ENCODE results near the gene DENND1A.
A peak's percentile ranks its signal among the peaks of the same experiment; 100 is the strongest.
"Not testable (repeated sequence)": the region's sequence is repeated elsewhere in the genome, so short reads cannot be mapped to it uniquely, and the experiment has no call there.

DENND1A gene, protein sequence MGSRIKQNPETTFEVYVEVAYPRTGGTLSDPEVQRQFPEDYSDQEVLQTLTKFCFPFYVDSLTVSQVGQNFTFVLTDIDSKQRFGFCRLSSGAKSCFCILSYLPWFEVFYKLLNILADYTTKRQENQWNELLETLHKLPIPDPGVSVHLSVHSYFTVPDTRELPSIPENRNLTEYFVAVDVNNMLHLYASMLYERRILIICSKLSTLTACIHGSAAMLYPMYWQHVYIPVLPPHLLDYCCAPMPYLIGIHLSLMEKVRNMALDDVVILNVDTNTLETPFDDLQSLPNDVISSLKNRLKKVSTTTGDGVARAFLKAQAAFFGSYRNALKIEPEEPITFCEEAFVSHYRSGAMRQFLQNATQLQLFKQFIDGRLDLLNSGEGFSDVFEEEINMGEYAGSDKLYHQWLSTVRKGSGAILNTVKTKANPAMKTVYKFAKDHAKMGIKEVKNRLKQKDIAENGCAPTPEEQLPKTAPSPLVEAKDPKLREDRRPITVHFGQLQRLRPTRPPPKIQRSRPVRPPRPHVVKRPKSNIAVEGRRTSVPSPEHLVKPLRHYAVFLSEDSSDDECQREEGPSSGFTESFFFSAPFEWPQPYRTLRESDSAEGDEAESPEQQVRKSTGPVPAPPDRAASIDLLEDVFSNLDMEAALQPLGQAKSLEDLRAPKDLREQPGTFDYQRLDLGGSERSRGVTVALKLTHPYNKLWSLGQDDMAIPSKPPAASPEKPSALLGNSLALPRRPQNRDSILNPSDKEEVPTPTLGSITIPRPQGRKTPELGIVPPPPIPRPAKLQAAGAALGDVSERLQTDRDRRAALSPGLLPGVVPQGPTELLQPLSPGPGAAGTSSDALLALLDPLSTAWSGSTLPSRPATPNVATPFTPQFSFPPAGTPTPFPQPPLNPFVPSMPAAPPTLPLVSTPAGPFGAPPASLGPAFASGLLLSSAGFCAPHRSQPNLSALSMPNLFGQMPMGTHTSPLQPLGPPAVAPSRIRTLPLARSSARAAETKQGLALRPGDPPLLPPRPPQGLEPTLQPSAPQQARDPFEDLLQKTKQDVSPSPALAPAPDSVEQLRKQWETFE

DNA sequence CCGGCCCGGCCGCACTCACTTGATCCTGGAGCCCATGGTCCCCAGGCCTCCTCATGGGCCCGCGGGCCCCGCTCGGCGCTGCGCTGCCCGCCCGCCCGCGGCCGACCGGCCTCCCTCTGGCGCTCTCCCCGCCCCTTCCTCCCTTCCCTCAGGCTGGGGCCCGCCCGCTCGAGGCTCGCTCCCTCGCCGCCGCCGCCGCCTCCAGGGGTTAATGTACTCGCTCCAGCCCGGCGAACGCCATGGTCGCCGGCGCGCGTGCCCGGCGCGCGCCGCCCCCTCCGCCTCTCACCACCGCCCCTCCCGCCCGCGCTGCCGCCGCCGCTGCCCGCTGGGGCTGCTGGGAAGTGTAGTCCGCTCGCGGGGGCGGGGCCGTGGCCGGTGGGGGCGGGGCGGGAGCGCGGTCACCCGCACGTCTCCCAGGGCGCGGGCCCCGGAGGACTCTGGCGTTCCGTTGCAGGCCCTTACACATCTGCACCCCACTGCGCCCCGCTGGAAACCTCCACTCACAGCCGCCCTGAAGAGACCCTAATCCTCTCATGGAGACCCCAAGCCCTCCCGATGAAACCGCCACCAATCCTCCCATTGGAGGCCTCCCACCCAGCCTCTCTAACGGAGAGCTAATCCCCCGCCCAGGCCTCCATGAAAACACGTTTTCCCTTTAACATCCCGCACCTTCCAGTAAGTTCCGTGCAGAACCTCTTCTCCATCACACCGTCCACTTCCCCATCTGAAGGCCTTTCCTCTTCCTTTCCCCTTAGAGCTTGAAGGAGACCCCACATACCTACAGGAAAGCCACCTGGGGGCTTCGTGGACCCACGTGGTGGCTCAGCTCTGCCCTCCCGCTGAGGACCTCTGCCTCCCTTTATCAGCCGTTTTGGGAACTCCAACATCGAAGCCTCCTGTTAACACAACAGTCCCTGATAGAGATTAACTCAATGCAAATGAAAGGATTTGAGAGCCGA lies at the start of gene DENND1A:
Gene DENND1A, minus strand, starts transcription at position 257 of the 962 bp plus-strand sequence. Its CDS starts 221 bp downstream, at position 36.
- DNase-seq (ENCODE audit: low spot score): peak; percentile 98

DNA sequence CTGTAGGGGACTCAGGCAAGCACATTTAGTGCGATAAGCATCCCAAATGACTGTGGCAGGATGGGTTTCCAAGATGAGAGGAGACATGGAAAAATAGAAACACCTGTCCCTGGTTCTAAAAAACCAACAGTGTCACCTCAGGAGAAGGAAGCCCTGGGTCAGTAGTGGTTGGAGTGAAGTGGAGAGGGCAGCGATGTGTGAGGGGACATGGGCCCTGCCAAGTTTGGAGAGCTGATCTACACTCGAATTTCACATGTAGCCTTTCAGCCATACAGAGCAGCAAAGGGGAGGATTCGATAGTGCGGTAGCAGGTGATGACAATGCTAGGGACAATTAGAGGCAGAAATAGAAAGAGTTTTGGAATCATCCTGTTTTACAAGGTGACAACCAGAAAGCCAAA lies 49.1 kb upstream of the DENND1A start:
- DNase-seq (ENCODE audit: low spot score): no peak

DNA sequence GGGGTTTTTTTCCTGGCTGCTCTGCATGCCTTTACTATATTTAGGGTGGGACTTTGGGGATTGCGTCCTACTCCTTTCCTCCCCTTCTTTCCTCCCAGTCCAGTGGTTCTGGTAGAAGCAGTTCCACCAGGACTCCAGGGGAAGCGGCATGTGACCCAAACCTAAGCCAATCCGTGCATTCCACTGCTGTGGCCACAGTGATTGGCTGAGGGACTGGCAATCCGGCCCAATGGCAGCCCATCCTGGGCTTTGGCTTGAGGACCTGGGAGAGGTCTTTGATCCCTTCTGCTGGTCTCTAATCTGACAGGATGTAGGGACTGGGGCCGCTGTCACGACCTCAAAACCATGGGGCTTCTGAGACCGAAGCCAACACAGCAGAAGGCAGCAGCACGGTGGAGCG lies 46.7 kb upstream of the DENND1A start:
- not testable (repeated sequence) for DNase-seq (ENCODE audit: low spot score)

DNA sequence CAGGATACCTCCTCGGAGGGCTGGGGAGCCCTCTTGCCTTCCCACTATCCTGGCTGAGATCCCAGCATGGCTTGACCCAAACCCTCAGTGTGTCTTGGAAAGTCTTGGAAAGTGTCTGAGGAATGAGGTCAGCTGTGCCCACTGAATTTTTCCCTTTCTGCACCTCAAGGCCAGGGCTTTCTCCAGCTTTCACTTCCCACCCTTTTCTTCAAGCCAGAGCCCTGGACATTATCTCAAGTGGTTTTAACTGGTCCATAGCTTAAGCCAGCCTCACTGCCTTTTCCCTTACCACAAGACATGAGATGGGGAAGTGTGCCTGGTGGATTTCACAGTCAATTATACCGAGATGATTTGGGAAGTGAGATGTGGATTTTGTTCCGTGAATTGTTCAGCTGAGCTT lies 45.9 kb upstream of the DENND1A start:
- no peak for DNase-seq (ENCODE audit: low spot score)

DNA sequence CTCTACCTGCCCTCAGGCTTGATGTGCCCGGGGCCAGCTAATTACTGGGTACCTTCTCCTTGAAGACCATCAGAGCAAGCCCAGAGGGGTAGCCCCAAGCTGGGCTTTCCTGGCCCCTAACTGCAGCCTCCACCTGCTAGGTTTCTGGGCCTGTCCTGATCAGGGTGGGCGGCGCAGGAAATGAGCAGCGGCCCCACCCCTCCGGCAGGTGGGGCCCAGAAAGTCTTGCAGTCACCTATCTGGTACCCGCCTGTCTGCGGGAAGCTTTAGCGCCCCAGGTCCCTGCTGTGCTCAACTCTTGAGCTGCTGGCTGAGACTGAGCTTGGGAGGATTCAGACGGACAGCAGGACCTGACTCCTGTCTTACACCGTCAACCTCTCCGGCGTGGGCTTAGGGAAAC lies 44.5 kb upstream of the DENND1A start:
- DNase-seq (ENCODE audit: low spot score): no peak

DNA sequence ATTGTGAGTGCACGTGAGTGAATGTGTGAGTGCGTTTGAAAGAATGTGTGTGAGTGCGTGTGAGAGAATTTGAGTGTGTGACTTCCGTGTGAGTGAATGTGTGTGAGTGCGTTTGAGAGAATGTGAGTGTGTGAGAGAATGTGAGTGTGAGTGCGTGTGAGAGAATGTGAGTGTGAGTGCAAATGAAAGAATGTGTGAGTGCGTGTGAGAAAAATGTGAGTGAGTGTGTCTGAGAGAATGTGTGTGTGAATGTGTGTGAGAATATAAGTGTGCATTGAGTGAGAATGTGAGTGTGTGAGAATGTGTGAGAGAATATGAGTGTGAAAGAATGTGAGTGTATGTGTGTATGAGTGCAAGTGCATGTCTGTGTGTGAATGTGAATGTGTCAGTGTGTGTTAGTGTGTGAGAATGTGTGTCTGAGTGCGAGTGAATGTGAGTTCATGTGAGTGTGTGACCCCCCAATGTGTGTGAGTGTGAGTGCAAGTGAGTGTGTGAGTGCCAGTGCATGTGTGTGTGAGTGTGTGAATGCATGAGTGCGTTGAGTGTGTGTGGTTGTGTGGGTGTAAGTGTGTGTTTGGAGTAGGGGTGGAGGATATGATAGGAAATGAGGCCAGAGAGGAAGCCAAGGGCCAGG lies 43.8 kb upstream of the DENND1A start:
- DNase-seq (ENCODE audit: low spot score): no peak

DNA sequence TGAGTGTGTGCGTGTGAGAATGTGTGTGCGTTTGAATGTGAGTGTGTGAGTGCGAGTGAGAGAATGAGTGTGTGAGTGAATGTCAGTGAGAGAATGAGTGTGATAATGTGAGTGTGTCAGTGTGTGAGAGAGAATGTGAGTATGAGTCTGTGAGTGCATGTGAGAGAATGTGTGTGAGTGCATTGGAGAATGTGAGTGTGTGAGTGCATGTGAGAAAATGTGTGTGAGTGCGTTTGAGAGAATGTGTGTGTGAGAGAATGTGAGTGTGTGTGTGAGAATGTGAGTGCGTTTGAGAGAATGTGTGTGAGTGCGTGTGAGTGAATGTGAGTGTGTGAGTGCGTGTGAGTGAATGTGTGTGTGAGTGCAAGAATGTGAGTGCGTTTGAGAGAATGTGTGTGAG lies 42.7 kb upstream of the DENND1A start:
- no peak for DNase-seq (ENCODE audit: low spot score)

DNA sequence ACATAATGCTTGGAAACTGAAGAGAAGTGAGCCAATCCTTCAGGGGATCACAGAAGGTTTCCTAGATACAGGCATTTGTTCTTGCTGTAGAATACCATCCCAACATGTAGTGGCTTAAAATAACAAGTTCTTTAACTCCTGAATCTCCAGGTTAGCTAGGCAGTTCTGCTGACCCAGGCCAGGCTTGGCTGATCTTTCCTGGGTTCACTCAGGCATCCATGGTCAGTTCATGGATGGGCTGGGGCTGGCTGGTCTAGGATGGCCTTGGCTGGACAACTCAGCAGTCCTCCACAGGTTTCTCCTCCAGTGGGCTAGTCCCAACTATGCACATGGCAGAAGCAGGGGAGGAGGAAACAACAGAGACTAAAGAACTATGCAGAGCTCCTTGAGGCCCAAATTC lies 37.4 kb upstream of the DENND1A start:
- DNase-seq (ENCODE audit: low spot score): no peak

DNA sequence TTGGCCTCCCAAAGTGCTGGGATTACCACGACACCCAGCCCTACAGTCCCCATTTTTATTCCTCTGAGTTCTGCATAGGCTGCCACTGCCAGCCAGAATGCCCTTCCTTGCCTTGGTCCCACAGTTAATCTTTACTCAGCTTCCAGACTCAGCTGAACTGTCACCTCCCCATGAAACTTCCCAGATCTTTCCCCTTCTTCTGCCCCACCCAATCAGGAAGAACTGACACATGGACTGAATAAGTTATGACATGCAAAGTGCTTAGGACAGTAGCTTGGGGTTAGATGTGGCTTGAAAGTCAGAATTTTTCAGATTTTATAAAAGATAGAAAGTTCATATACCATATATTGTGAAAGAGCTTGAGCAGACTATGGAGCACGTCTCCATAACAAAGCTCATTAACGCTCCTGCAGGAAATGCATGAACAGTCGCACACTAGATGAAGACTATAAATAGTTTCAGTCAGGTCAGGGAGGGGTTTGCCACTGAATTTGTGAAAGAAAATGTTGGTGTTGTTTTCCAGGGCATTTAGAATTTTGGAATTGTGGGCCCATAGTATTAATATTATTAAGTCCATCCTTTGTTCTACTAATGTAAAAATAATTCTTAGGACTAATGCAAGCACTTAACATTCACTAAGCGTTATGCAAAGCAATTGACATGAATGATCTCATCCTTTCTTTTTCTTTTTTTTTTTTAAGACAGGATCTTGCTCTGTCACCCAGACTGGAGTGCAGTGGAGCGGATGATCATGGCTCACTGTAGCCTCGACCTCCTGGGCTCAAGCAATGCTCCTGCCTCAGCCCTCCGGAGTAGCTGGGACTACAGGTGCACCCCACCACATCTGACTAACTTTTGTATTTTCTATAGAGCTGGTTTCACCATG lies 36.1 kb upstream of the DENND1A start:
- no peak for DNase-seq (ENCODE audit: low spot score)

DNA sequence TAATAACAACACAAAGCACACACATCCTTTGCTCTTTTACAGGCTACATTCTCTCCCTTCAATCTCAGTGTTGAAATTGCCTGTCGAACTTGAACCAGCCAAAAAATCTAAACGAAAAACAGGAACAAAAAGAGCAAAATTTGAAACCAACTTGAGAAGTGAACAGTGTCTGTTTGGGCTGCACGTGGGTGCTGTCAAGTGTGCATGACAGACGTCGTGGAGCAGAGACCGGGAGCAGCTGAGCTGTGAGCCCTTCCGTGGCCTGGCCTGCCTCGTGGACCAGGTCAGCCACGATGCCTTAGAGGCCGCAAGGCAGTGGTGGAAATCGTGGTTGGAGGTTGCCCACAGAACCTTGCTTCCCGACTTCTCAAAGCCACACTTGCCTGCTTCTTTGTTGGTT lies 34.8 kb upstream of the DENND1A start:
- DNase-seq (ENCODE audit: low spot score): no peak

DNA sequence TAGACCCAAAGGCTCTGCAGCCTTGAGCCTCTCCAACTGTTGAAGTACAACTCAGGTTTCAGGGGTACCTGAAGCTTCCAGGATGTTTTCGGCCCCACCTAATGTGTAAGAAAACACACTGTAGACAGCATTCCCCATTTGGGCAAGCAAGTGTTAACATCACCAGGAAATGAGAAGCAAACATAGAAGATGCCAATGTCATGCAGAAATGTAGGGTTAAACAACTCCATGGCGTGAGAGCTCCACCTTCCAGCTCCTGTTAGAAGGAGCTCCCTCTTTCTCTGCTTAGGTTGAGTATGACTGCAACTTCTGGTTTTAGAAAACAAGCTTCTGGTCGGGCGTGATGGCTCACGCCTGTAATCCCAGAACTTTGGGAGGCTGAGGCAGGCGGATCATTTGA lies 31.0 kb upstream of the DENND1A start:
- DNase-seq (ENCODE audit: low spot score): no peak

DNA sequence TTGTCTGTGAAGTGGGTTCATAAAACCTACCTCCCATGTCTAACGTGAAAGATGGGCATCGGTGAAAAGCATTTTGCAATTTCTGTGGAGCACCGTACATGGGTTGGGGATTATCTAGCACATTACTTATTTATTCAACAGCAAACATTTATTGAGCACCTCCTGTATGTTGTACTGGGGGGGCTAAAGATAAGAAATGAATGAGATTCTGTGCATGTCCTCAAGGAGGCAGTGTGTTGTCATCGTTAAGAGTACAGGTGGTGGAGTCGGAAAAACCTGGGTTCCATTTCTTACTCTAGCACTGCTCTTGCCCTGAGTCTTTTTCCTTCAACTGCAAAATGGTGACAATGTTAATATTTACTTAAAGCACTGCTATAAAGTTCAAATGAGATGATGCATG lies 30.4 kb upstream of the DENND1A start:
- DNase-seq (ENCODE audit: low spot score): no peak

DNA sequence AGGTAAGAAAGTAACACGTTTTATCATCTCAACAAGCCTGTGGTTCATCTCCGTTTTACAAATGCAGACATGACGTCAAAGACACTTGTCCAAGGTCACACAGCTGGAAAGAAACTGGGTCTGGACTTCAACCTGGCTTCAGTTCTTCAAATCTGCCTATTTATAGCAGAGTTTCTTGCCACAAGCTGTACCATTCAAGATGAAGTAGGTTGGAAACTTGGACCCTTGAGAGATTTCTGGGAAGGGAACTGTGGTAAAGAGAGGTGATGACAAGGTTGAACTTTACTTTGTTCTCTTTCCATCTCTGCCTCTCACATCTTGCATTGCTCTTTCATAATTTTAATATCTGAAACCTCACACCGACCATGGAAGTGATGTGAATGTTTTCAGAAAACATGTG lies 29.9 kb upstream of the DENND1A start:
- DNase-seq (ENCODE audit: low spot score): no peak

DNA sequence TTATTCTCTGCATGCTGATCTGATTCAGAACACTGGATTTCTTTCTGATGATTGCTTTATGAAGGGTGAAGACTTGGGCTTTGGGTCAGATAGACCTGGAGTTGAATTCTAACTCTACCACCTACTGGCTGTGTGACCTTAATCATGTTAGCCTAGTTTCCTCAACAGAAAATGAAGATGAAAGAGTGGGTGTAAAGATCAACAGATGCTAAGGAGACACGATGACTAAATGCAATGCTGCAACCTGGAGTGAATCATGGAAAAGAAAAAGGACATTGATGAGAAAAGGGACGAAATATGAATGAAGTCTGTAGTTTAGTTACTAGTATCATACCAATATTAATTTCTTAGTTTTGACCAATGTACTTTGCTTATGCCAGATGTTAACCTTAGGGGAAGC lies 27.8 kb upstream of the DENND1A start:
- DNase-seq (ENCODE audit: low spot score): no peak

DNA sequence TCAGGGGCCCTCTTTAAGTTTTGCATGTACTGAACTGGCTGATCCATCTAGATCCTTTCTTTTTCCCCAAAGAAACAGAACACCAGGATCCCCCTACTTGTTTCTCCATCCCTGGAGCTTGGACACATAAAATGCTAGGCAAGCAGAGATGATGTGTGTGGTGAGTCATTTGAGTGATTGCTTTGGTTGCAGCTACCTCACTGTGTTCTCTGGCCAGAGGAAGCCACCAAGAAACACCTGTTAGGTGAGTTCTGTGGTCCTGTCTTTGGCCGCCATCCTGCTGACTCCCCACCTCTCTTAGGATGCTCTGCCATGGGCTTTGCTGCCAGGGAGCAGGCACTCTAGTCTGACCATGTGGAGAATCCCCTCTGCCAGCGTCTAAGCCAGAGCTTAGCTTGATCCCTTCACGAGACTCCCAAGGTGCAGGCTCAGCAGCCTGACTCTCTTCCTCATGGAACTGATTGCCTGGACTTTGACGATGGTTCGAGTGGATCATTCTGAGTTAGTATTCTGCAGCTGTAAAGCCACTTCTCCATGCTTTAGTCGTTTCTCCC lies 27.3 kb upstream of the DENND1A start:
- no peak for DNase-seq (ENCODE audit: low spot score)

DNA sequence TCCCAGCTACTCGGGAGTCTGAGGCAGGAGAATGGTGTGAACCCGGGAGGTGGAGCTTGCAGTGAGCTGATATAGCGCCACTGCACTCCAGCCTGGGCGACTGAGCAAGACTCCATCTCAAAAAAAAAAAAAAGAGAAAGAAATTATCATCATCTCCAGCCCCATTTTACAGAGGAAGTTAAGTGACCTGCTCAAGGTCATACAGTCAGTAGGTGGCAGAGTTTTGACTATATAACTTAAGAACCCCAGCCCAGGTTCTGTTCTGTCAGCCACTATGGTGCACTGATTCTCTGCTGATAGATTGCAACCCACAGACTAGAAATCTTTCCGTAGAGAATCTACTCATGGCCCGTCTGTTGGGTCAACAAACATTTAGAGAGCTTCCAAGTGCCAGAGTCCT lies 25.7 kb upstream of the DENND1A start:
- DNase-seq (ENCODE audit: low spot score): no peak

DNA sequence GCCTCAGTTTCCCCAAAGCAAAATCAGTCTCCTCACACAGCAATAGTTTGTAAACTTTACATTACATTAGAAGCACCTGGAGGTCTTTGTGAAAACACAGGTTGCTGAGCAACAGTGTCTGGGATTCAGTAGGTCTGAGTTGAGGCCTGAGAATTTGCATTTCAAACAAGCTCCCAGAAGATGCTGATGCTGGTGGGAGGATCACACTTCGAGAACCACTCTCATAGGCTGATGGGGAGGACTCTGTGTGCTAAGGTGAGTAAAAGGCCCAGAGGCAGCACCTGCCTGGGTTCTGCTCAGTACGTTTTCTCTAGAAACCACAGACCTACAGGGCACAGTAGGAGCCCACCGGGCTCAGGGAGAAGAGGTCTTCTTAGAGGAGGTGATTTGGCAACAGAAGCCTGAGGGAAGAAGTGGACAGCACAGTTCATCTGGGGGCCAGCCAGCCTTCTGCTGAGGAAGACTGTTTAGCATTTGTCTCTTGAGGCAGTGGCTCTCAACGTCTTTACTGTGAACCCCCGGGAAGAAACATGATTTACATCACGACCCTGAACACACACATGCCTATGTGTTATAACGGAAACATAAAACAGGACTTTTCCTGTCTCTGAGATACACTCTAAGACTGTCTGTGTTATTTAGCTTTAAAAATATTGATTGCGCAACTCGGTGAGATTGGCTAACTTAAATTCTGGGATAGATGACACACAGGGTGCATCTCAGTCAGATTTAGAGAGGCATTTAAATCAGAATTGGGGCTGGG lies 24.8 kb upstream of the DENND1A start:
- no peak for DNase-seq (ENCODE audit: low spot score)

DNA sequence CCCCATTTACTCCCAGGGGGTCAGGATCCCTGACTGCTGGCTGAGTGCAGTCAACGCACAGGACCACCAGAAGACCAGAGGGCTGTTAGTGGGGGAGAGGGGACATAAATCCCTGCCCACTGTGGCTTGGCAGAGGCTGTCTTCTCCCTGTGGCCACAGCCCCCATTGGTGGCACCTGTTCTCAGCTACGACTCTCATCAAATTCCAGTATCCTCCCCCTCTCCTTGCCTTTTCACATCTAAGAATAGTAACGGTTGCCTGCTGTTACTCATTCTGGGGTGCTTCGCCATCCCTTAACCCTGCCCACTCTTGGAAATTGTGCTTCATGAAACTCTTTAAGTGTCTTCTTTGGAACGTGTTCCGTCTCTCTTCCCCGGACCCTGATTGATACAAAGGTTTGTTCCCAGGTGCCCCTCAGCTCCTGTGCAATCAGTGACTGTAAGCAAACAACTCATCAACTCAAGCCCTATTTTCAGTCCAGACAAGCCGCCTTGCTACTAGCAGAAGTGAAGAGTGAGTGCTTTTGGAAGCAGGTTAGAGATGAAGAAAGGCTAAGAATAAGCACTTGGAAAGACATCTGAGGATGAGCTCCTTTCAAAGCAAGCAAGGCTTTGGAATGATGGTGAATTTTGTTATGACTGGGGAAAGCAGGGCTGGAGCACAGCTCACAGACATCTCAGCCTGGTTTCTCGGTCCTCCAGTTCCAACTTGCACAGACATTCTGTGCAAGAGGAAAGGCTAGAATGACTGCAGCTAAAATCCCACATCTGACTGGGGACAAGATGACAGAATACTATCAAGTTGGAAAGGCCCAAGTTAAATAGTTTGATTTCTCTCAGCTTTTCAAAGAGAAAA lies 22.9 kb upstream of the DENND1A start:
- DNase-seq (ENCODE audit: low spot score): no peak

Data from AG08396 (cell line).